Heart right ventricle (tissue), 16 donors: ENCODE data around the gene PFDN6. TPM values are rescaled to one million over a fixed set of nuclear protein-coding genes. Genes with fewer than 3 reads are reported as not detected.

Source experiments
- ATAC-seq, 8 donors: fragments of 200-7000 bp; cut with Tn5 transposase; one replicate each; pipeline ENCODE4 v1.9.1; 2020; ENCODE audit warnings: mild to moderate bottlenecking in 8 of 8, moderate library complexity in 8 of 8, moderate number of reproducible peaks in 1 of 8
- DNase-seq, 2 donors: peaks; one replicate each; pipeline ENCODE4 v3.0.0-alpha.2; 2020
- H3K27ac ChIP-seq, 10 donors: fragments of 200-600 bp; sonication (generic) in 2 of 10; one replicate each; pipeline versions ENCODE4 v1.5.0 to v1.8.0; 2020 to 2022; ENCODE audit warnings: mild to moderate bottlenecking in 3 of 10
- H3K27me3 ChIP-seq, 7 donors: fragments of 200-600 bp; one replicate each; pipeline ENCODE4 v1.8.0; 2021 to 2022; ENCODE audit warnings: mild to moderate bottlenecking in 2 of 7
- H3K36me3 ChIP-seq, 9 donors: fragments of 200-600 bp; sonication (generic) in 1 of 9; one replicate each; pipeline versions ENCODE4 v1.5.0 to v1.8.0; 2020 to 2022; ENCODE audit warnings: mild to moderate bottlenecking in 2 of 9
- H3K4me1 ChIP-seq, 9 donors: fragments of 200-600 bp; sonication (generic) in 1 of 9; one replicate each; pipeline versions ENCODE4 v1.5.0 to v1.8.0; 2020 to 2022; ENCODE audit warnings: mild to moderate bottlenecking in 4 of 9
- H3K4me3 ChIP-seq, 10 donors: fragments of 200-600 bp; sonication (generic) in 2 of 10; one replicate each; pipeline versions ENCODE4 v1.5.0 to v1.8.0; 2020 to 2022; ENCODE audit warnings: mild to moderate bottlenecking in 7 of 10, moderate library complexity in 2 of 10
- H3K9me3 ChIP-seq, 11 donors: fragments of 200-600 bp in 10 of 11; sonication (generic) in 2 of 11; one replicate each; pipeline versions ENCODE4 v1.5.0 to v1.8.0; 2013 to 2022; ENCODE audit warnings: mild to moderate bottlenecking in 2 of 11, control low read depth in 1 of 11, moderate library complexity in 1 of 11
- CTCF ChIP-seq, 9 donors: fragments of 200-600 bp; sonication (generic) in 2 of 9; IDR thresholded peaks; one replicate each; pipeline versions ENCODE4 v1.5.0 to v1.8.0; 2021 to 2022; ENCODE audit warnings: antibody characterized with exemption in 9 of 9, mild to moderate bottlenecking in 5 of 9, moderate library complexity in 1 of 9
- WGBS, 2 donors: extraction: QIAGEN DNeasy Blood & Tissue Kit; methylation state at CpG; one replicate each; pipeline ENCODE4 v1.1.7; 2013; ENCODE audit warnings: inconsistent platforms in 1 of 2; 5-methylcytosine and 5-hydroxymethylcytosine counted together
- intact Hi-C, 10 donors: fragments of 100-400 bp; cut with DNase I; formaldehyde crosslinking; loops; one replicate each; pipeline versions ENCODE4 v1.11.1 to v1.14.2; 2022
- polyA plus RNA-seq, 2 donors: library from polyadenylated mRNA; stranded (reverse); fragments of 200-250 nt; gene quantifications; one replicate each; pipeline ENCODE4 v1.2.3, GENCODE V29; 2013
- total RNA-seq, 10 donors: library from RNA; stranded (reverse); fragmentation: NEBNext Ultra II Directional in 3 of 10; extraction: Animal tissue kit (Norgen Biotek cat#: 25700) in 3 of 10; gene quantifications; one replicate each; pipeline versions ENCODE4 v1.2.1 to v1.2.4, GENCODE V29; 2021 to 2023
- donor health status: Arrhythmogenic right ventricular cardiomyopathy.
- donor health status: ischemic (EF 13 %, LVEDD 7.1; RV severe dilation, severe dysfunction).
- donor health status: healthy with polysubstance abuse.
- donor health status: DM: no; HTN: yes; CAD: no.
- donor health status: DM: no; HTN: no; CAD: no.
- donor health status: ischemic (EF 25% LVEDD 6.9; RV normal size, moderate dysfunction).
- donor health status: ischemic (EF 25% LVEDD 5.7; RV mildly dilated, moderate dysfunction).
- donor health status: healthy.
- donor health status: DM: yes; HTN: yes; CAD: no.
- donor health status: Ischemic cardiomyopathy.
- donor health status: ischemic (EF 35%, LVEDD 5.7; RV mildly dilated, moderate dysfunction).
- donor health status: nonischemic (EF 11% LVEDD 7.7; RV severe dilation, severe dysfunction).
- donor health status: DM: yes; HTN: yes; CAD: no.
- donor health status: PGD.
- donor health status: ischemic (EF 29% LVEDD 5.4; RV normal size, mild dysfunction).
- donor health status: nonischemic (EF 23%, LVEDD 6.1; RV moderate dilation, normal function).

Gene PFDN6
- total and polyA plus RNA-seq, 12 donors, result 31.7 to 448 (median 43.4) TPM

GRCh38 chr6:33296797-33297405 lies 7.5 kb downstream of the PFDN6 start:
- Histone ChIP-seq H3K27me3 (no peaks in the 10 kb centered on the region), H3K27ac (peak overlapping the region in 9 of 10 donors; percentile 93 to 99 (median 98)), H3K36me3 (peaks cover 0 to 65% (median 22%) of the 10 kb centered on the region in 9 donors), H3K4me3 (peak overlapping the region; percentile 65 to 97 (median 80)), H3K9me3 (no peaks in the 10 kb centered on the region), H3K4me1 (peaks cover 11 to 39% (median 35%) of the 10 kb centered on the region in 9 donors)
- no peak for TF ChIP-seq CTCF (IDR thresholded peaks at IDR 0.05)
- DNase-seq, result no peak
- intact Hi-C loops, result no loop called here
- 72 to 76% methylated on average over 12 of the region's 12 CpGs for WGBS, 2 donors
- no peak for ATAC-seq

GRCh38 chr6:33297406-33297955 lies 8.1 kb downstream of the PFDN6 start:
- ATAC-seq (peak in 2 of 8 donors; percentile 0), DNase-seq (no peak)
- Histone ChIP-seq H3K36me3 (peaks cover 0 to 65% (median 17%) of the 10 kb centered on the region in 9 donors), H3K4me3 (peak overlapping the region; percentile 65 to 97 (median 80)), H3K27ac (peak overlapping the region; percentile 46 to 99 (median 98)), H3K27me3 (no peaks in the 10 kb centered on the region), H3K4me1 (peaks cover 11 to 41% (median 37%) of the 10 kb centered on the region in 9 donors), H3K9me3 (no peaks in the 10 kb centered on the region)
- TF ChIP-seq CTCF (IDR thresholded peaks at IDR 0.05), result no peak
- intact Hi-C loops, result no loop called here
- WGBS, 2 donors, result 15 to 17% methylated on average over 16 of the region's 16 CpGs

GRCh38 chr6:33297956-33298772 lies 8.8 kb downstream of the PFDN6 start:
- peak in 1 of 9 donors; percentile 16 for TF ChIP-seq CTCF (IDR thresholded peaks at IDR 0.05)
- Histone ChIP-seq H3K4me3 (peak overlapping the region; percentile 65 to 97 (median 80)), H3K27me3 (no peaks in the 10 kb centered on the region), H3K36me3 (peaks cover 0 to 65% (median 17%) of the 10 kb centered on the region in 9 donors), H3K27ac (peak overlapping the region; percentile 85 to 99 (median 98)), H3K4me1 (peaks cover 11 to 41% (median 37%) of the 10 kb centered on the region in 9 donors), H3K9me3 (no peaks in the 10 kb centered on the region)
- intact Hi-C loops, result loop anchor here in 4 of 10 donors (2.0 kb wide), 3 partner anchors 15 to 49 kb away; partner anchors contain the start of gene ZBTB22 (in 2 of the 4)
- DNase-seq, result peak; percentile 62 to 84
- 1 to 2% methylated on average over 33 to 42 of the region's 42 CpGs for WGBS, 2 donors
- ATAC-seq, result peak; percentile 12 to 48 (median 27)

GRCh38 chr6:33298773-33299236 lies 9.4 kb downstream of the PFDN6 start, which contains the start of gene RGL2:
TSS of gene RGL2 (minus strand) at chr6:33298942. CDS start at chr6:33298610, 332 bp downstream.
- DNase-seq (peak; percentile 90 to 94), ATAC-seq (peak; percentile 72 to 91 (median 86))
- H3K9me3 ChIP-seq, result no peaks in the 10 kb centered on the region
- H3K27me3 ChIP-seq, result no peaks in the 10 kb centered on the region
- H3K4me1 ChIP-seq, result peaks cover 11 to 41% (median 37%) of the 10 kb centered on the region in 9 donors
- H3K27ac ChIP-seq, result peak within 1 kb of the TSS; percentile 85 to 99 (median 98)
- intact Hi-C loops, result loop anchor here in 5 of 10 donors (1.0 to 2.0 kb wide), 4 partner anchors 14 to 50 kb away; partner anchors contain the start of genes ZBTB22 (in 2 of the 5) and VPS52 (in 1 of the 5)
- WGBS, 2 donors, result 0% methylated on average over 22 to 34 of the region's 34 CpGs
- peaks cover 0 to 65% (median 18%) of the 10 kb centered on the region in 9 donors for H3K36me3 ChIP-seq
- H3K4me3 ChIP-seq, result peak within 1 kb of the TSS; percentile 65 to 97 (median 80)
- TF ChIP-seq CTCF (IDR thresholded peaks at IDR 0.05), result no peak
